Esophagus muscularis mucosa (tissue), 4 donors: ENCODE results near the gene COL5A1.

Experiments
- CTCF ChIP-seq, 3 experiments: fragments of 200-600 bp in 2 of 3; fragments of 450-650 bp in 1 of 3; sonication (generic) in 2 of 3; IDR thresholded peaks; one replicate each; pipeline ENCODE4 v1.5.1; 2017 to 2019; ENCODE audit warnings: antibody characterized with exemption in 3 of 3, mild to moderate bottlenecking in 2 of 3, moderate library complexity in 1 of 3
- EP300 ChIP-seq: sonication (generic); formaldehyde crosslinking; IDR thresholded peaks from one replicate; pipeline ENCODE4 v1.6.1; 2017; ENCODE audit warnings: antibody characterized with exemption
- POLR2A ChIP-seq: fragments of 450-650 bp; IDR thresholded peaks from one replicate; pipeline ENCODE4 v1.6.1; 2017; ENCODE audit warnings: antibody characterized with exemption, moderate library complexity, mild to moderate bottlenecking, low read depth
- POLR2AphosphoS5 ChIP-seq, 2 donors: sonication (generic); formaldehyde crosslinking; IDR thresholded peaks; one replicate each; pipeline ENCODE4 v1.6.1; 2017; ENCODE audit warnings: antibody characterized with exemption in 2 of 2

DNA sequence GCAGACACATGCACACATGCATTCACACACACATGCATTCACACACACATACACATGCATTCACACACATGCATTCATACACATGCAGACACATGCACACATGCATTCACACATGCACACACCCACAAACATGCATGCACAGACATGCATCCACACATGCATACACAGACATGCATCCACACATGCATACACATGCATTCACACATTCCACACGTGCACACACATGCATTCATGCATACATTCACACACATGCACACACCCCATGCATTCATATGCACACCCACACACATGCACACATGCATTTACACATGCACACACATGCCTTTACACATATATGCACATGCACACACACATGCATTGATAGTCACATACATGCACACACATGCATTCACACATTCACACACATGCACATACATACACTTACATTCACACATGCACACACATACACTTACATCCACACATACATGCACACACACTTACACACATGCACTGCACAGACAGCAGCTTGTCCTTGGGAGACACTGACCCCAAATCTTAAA, 106.4 kb downstream of the COL5A1 start:
- no peak for TF ChIP-seq CTCF (IDR thresholded peaks at IDR 0.05)
- TF ChIP-seq POLR2AphosphoS5 (IDR thresholded peaks at IDR 0.05): no peak
- TF ChIP-seq POLR2A: no peak
- TF ChIP-seq EP300: no peak
